GM12801 (cell line): ENCODE data around the gene ZNF783.

Experiments used
- CTCF ChIP-seq: IDR thresholded peaks from one replicate; pipeline ENCODE4 v1.5.1; 2011; ENCODE audit warnings: control low read depth; ENCODE audit not compliant: insufficient read length; ENCODE audit errors: extremely low read depth

ZNF783 gene

GRCh38 chr7:149261829-149262617 is at the start of gene ZNF783:
Gene ZNF783, plus strand, starts transcription at chr7:149262196. Its CDS starts 138 bp downstream, at chr7:149262334.
- TF ChIP-seq CTCF: no peak

- no peak for TF ChIP-seq CTCF
Observed at GRCh38 chr7:149214020-149214720, 47.8 kb upstream of the ZNF783 start.

- TF ChIP-seq CTCF: no peak
Observed at GRCh38 chr7:149216402-149216801, 45.6 kb upstream of the ZNF783 start.

GRCh38 chr7:149217570-149217969 is 44.4 kb upstream of the ZNF783 start:
- no peak for TF ChIP-seq CTCF

- no peak for TF ChIP-seq CTCF
Observed at GRCh38 chr7:149218469-149219420, 43.3 kb upstream of the ZNF783 start.

- TF ChIP-seq CTCF: no peak
Observed at GRCh38 chr7:149220534-149220933, 41.5 kb upstream of the ZNF783 start.

- no peak for TF ChIP-seq CTCF
Observed at GRCh38 chr7:149223176-149223575, 38.8 kb upstream of the ZNF783 start.
